ENCODE results near the gene TPST2. TPM values are rescaled to one million over a fixed set of nuclear protein-coding genes. Genes with fewer than 3 reads are reported as not detected.

TPST2 gene
- total RNA-seq, 1 donor from 2014 or later: 18.5 TPM

DNA sequence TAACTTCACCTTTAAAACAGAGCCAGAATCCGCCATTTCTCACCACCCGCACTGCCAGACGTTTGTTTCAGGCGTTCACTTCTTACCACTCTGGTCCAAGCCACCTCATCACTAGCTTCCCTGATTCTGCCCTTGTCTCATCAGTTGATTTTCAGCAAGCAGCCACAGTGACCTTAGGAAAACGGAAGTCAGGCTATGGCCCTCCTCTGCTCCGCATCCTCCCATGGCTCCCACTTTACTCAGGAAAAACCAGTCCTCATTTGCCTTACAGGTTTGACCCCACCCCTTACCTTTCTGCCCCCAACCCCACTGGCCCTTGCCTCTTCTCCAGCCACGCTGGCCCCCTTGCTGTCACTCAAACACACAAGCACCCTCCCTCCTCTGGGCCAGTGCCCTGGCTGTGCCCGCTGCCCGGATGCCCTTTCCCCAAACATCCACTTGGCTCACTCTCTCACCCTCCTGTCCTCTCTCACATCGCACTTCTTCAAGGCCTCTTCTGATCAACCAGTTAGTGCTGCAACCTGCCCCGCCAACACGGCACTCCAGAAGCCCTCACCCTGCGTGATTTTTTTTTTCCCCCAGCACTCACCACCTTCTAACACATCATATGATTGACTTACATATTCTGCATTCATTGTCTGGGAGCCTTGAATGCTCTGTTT is 18.9 kb downstream of the TPST2 start:
- Mint-ChIP-seq H3K27me3 (ENCODE audit: low read depth) (no peaks in the 10 kb centered on the region), H3K36me3 (no peaks in the 10 kb centered on the region), H3K9me3 (no peaks in the 10 kb centered on the region), H3K4me1 (peaks cover 32% of the 10 kb centered on the region), H3K4me3 (no peak overlapping the region), H3K27ac (peak overlapping the region; percentile 41)
- TF ChIP-seq, protein P1, sequence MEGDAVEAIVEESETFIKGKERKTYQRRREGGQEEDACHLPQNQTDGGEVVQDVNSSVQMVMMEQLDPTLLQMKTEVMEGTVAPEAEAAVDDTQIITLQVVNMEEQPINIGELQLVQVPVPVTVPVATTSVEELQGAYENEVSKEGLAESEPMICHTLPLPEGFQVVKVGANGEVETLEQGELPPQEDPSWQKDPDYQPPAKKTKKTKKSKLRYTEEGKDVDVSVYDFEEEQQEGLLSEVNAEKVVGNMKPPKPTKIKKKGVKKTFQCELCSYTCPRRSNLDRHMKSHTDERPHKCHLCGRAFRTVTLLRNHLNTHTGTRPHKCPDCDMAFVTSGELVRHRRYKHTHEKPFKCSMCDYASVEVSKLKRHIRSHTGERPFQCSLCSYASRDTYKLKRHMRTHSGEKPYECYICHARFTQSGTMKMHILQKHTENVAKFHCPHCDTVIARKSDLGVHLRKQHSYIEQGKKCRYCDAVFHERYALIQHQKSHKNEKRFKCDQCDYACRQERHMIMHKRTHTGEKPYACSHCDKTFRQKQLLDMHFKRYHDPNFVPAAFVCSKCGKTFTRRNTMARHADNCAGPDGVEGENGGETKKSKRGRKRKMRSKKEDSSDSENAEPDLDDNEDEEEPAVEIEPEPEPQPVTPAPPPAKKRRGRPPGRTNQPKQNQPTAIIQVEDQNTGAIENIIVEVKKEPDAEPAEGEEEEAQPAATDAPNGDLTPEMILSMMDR (IDR thresholded peaks at IDR 0.05; ENCODE audit: unreplicated experiment): no peak
- no peak for DNase-seq (ENCODE audit: low spot score in 2 of 2, unreplicated experiment in 2 of 2)

DNA sequence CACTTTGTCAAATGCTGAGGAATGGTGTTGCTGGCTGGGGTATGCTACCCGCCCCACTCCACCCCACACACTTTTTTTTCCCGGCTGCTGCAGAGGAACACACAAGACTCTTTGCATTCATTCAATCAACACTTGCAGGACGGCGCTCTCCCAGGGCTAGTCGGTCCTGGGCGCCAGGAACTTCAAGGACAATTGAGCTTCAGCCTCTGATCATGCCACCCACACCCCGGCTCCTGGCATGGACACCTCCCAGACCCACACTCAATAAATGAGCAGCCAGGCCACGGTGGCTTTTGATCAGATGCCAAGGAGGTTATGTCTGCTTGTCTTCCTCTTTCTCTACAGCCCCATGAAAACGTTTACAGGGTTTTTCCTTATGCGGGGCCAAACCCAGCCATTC is 19.8 kb downstream of the TPST2 start:
- no peaks in the 10 kb centered on the region for H3K36me3 Mint-ChIP-seq
- H3K4me3 Mint-ChIP-seq: no peak overlapping the region
- H3K4me1 Mint-ChIP-seq: peaks cover 32% of the 10 kb centered on the region
- no peaks in the 10 kb centered on the region for H3K27me3 Mint-ChIP-seq (ENCODE audit: low read depth)
- TF ChIP-seq, protein P1 (IDR thresholded peaks at IDR 0.05; ENCODE audit: unreplicated experiment): no peak
- H3K9me3 Mint-ChIP-seq: no peaks in the 10 kb centered on the region
- DNase-seq (ENCODE audit: low spot score in 2 of 2, unreplicated experiment in 2 of 2): no peak
- peak overlapping the region; percentile 91 for H3K27ac Mint-ChIP-seq

DNA sequence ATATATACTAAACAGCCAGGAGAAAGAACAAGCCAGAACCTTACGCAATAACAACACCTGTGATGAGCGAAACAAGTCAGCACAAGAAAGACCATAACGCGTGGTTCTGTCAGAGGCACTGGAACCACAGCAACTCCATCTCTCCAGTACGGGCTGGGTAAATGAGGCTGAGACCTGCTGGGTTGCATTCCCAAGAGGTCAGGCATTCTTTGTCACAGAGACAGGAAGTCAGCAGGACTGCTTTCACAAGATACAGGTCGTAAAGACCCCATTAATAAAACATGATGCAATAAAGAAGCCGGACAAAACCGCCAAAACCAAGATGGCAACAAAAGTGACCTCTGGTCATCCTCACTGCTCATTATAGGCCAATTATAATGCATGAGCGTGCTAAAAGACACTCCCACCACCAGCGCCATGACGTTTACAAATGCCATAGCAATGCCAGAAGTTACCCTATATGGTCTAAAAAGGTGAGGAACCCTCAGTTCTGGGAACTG is 21.7 kb downstream of the TPST2 start:
- no peak for DNase-seq (ENCODE audit: low spot score in 2 of 2, unreplicated experiment in 2 of 2)
- H3K27ac Mint-ChIP-seq: peak overlapping the region; percentile 91
- H3K9me3 Mint-ChIP-seq: no peaks in the 10 kb centered on the region
- H3K4me3 Mint-ChIP-seq: peak overlapping the region; percentile 48
- no peaks in the 10 kb centered on the region for H3K36me3 Mint-ChIP-seq
- peaks cover 27% of the 10 kb centered on the region for H3K4me1 Mint-ChIP-seq
- no peaks in the 10 kb centered on the region for H3K27me3 Mint-ChIP-seq (ENCODE audit: low read depth)
- TF ChIP-seq, protein P1 (IDR thresholded peaks at IDR 0.05; ENCODE audit: unreplicated experiment): no peak

DNA sequence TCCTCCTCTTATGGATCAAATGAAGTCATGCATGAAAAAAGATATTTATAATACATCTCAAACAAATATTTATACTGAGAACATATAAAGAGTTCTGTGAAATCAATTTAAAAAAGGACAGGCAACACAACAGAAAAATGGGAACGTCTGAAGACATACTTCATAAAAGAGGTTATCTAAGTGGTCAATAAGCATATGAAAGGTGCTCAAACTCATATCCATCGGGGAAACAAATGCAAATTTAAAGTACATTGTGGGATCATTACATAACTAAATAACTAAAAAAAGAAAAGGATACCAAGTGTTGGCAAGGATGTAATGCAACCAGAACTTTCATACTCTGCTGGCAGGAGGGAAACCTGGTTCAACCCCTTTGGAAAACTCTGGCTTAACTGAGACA is 22.3 kb downstream of the TPST2 start:
- Mint-ChIP-seq H3K36me3 (no peaks in the 10 kb centered on the region), H3K9me3 (no peaks in the 10 kb centered on the region), H3K27ac (peak overlapping the region; percentile 91), H3K27me3 (ENCODE audit: low read depth) (no peaks in the 10 kb centered on the region), H3K4me1 (peaks cover 23% of the 10 kb centered on the region), H3K4me3 (no peak overlapping the region)
- no peak for DNase-seq (ENCODE audit: low spot score in 2 of 2, unreplicated experiment in 2 of 2)
- TF ChIP-seq, protein P1 (IDR thresholded peaks at IDR 0.05; ENCODE audit: unreplicated experiment): no peak

DNA sequence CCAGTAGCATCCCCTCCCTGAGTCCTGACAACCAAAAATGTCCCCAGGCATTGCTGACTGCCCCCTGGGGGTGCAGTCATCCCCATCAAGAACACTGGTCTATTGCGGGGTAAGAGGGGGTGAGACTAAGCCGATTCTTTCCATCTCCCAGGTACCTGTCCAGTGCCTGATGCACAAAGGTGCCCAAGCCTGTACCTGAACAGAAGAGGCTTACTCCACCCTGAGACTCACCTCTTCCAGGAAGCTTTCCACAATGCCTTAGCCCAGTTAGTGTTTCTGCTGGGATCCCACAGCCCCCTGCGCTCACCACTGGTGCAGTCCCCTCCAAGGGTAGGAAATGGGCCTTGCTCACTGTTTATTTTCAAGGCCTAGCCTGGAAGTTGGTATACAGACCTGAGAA is 22.9 kb downstream of the TPST2 start:
- peaks cover 23% of the 10 kb centered on the region for H3K4me1 Mint-ChIP-seq
- no peak overlapping the region for H3K4me3 Mint-ChIP-seq
- H3K27me3 Mint-ChIP-seq (ENCODE audit: low read depth): no peaks in the 10 kb centered on the region
- TF ChIP-seq, protein P1 (IDR thresholded peaks at IDR 0.05; ENCODE audit: unreplicated experiment): no peak
- peak overlapping the region; percentile 91 for H3K27ac Mint-ChIP-seq
- no peaks in the 10 kb centered on the region for H3K36me3 Mint-ChIP-seq
- no peaks in the 10 kb centered on the region for H3K9me3 Mint-ChIP-seq
- no peak for DNase-seq (ENCODE audit: low spot score in 2 of 2, unreplicated experiment in 2 of 2)

Data from mesothelial cell of epicardium (in vitro differentiated cells).